ENCODE data around the gene USP4. TPM values are rescaled to one million over a fixed set of nuclear protein-coding genes. Genes with fewer than 3 reads are reported as not detected.

The USP4 gene
- total RNA-seq, 1 experiment from 2014 or later = 37.8 TPM

DNA sequence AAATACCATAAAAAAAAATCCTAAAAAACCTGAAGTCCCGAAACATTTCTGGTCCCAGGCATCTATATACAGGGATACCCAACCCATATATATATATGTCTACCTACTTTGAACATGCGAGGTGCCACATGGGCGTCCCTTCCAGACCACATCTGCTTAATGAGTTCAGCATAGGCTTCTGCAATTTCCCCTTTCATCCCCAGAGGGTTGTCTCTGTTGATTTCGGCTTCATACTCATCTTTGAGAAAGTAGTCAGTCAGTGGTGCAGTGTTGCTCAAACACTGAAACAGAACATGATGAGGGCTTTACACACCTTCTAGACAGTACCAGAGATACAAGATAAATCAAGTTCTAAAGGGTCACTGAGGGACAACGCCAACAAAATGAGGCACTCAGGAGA lies 34.2 kb downstream of the USP4 start:
- POLR2A ChIA-PET = no interaction called here
- Mint-ChIP-seq H3K4me3 (ENCODE audit: unreplicated experiment) (no peak overlapping the region), H3K36me3 (ENCODE audit: insufficient read depth, unreplicated experiment) (peaks cover 53% of the 10 kb centered on the region), H3K27ac (ENCODE audit: unreplicated experiment) (no peak overlapping the region), H3K27me3 (ENCODE audit: insufficient read depth, unreplicated experiment) (no peaks in the 10 kb centered on the region), H3K4me1 (ENCODE audit: low read depth, unreplicated experiment) (no peaks in the 10 kb centered on the region), H3K9me3 (ENCODE audit: unreplicated experiment) (no peaks in the 10 kb centered on the region)
- Histone ChIP-seq H3K4me1 (no peaks in the 10 kb centered on the region), H3K27me3 (replicated peaks; ENCODE audit: control insufficient read depth, insufficient read depth, low read length) (no peaks in the 10 kb centered on the region), H3K4me3 (ENCODE audit: low read depth, low read length) (no peak overlapping the region), H3K36me3 (ENCODE audit: control insufficient read depth, insufficient read depth, low read length) (peaks cover under 1% of the 10 kb centered on the region; the same call in 1 of the 2 replicates), H3K9me3 (no peaks in the 10 kb centered on the region)
- BruUV-seq (replicated peaks) = no TSS peak
- intact Hi-C loops (cut with micrococcal nuclease; ENCODE audit: unreplicated experiment) = no loop called here
- CTCF ChIA-PET = no interaction called here
- TF ChIP-seq, protein P1, sequence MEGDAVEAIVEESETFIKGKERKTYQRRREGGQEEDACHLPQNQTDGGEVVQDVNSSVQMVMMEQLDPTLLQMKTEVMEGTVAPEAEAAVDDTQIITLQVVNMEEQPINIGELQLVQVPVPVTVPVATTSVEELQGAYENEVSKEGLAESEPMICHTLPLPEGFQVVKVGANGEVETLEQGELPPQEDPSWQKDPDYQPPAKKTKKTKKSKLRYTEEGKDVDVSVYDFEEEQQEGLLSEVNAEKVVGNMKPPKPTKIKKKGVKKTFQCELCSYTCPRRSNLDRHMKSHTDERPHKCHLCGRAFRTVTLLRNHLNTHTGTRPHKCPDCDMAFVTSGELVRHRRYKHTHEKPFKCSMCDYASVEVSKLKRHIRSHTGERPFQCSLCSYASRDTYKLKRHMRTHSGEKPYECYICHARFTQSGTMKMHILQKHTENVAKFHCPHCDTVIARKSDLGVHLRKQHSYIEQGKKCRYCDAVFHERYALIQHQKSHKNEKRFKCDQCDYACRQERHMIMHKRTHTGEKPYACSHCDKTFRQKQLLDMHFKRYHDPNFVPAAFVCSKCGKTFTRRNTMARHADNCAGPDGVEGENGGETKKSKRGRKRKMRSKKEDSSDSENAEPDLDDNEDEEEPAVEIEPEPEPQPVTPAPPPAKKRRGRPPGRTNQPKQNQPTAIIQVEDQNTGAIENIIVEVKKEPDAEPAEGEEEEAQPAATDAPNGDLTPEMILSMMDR (IDR thresholded peaks at IDR 0.05; ENCODE audit: insufficient read depth in 1 of 2, low read depth in 1 of 2, low read length in 1 of 2, severe bottlenecking in 1 of 2, unreplicated experiment in 1 of 2) = no peak
- DNase-seq = no peak

DNA sequence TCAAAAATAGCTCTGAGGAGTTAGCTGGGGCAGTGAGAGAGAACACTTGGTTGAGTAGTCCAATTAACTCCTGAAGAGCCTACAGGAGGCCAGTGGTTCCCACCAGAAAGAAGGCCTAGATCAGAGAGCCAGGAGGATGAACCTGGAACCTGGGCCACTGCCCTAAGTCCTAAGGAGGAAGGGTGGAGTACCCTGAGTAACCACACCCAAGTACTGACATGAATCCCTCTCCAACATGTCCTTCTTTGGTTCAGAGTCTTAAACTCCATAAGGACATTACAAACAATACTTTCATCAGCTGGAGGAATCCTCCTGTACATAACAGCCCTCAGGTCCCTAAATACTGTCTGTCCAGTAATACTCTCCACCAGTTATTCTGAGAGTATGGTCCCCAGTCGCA lies 37.2 kb downstream of the USP4 start:
- Mint-ChIP-seq H3K36me3 (ENCODE audit: insufficient read depth, unreplicated experiment) (peaks cover 65% of the 10 kb centered on the region), H3K27me3 (ENCODE audit: insufficient read depth, unreplicated experiment) (no peaks in the 10 kb centered on the region)

GRCh38 chr3:49300595-49300994 lies 39.3 kb downstream of the USP4 start:
- Mint-ChIP-seq H3K9me3 (ENCODE audit: unreplicated experiment) (no peaks in the 10 kb centered on the region), H3K27me3 (ENCODE audit: insufficient read depth, unreplicated experiment) (no peaks in the 10 kb centered on the region), H3K4me3 (ENCODE audit: unreplicated experiment) (no peak overlapping the region), H3K27ac (ENCODE audit: unreplicated experiment) (no peak overlapping the region), H3K36me3 (ENCODE audit: insufficient read depth, unreplicated experiment) (peaks cover 67% of the 10 kb centered on the region), H3K4me1 (ENCODE audit: low read depth, unreplicated experiment) (no peaks in the 10 kb centered on the region)
- TF ChIP-seq, protein P1 (IDR thresholded peaks at IDR 0.05; ENCODE audit: insufficient read depth in 1 of 2, low read depth in 1 of 2, low read length in 1 of 2, severe bottlenecking in 1 of 2, unreplicated experiment in 1 of 2) = no peak
- ChIA-PET CTCF (no interaction called here), POLR2A (no interaction called here)
- H3K4me3 ChIP-seq (ENCODE audit: low read depth, low read length) = no peak overlapping the region
- intact Hi-C loops (cut with micrococcal nuclease; ENCODE audit: unreplicated experiment) = no loop called here
- peaks cover 4% of the 10 kb centered on the region for H3K36me3 ChIP-seq (ENCODE audit: control insufficient read depth, insufficient read depth, low read length)
- H3K9me3 ChIP-seq = no peaks in the 10 kb centered on the region
- no TSS peak for BruUV-seq (replicated peaks)
- H3K4me1 ChIP-seq = no peaks in the 10 kb centered on the region
- DNase-seq = no peak
- no peaks in the 10 kb centered on the region for H3K27me3 ChIP-seq (replicated peaks; ENCODE audit: control insufficient read depth, insufficient read depth, low read length)

More for the DNA sequence above, 37.2 kb downstream of the USP4 start:
- POLR2A ChIA-PET = interaction anchor here (0.8 kb wide), 1 partner anchor 38 kb away, joined by 3 read pairs; no protein-coding TSS in a partner anchor
- Histone ChIP-seq H3K36me3 (ENCODE audit: control insufficient read depth, insufficient read depth, low read length) (peaks cover 2% of the 10 kb centered on the region), H3K27me3 (replicated peaks; ENCODE audit: control insufficient read depth, insufficient read depth, low read length) (no peaks in the 10 kb centered on the region), H3K4me1 (no peaks in the 10 kb centered on the region), H3K9me3 (no peaks in the 10 kb centered on the region), H3K4me3 (ENCODE audit: low read depth, low read length) (no peak overlapping the region)
- no peak overlapping the region for H3K4me3 Mint-ChIP-seq (ENCODE audit: unreplicated experiment)
- H3K4me1 Mint-ChIP-seq (ENCODE audit: low read depth, unreplicated experiment) = no peaks in the 10 kb centered on the region
- no peaks in the 10 kb centered on the region for H3K9me3 Mint-ChIP-seq (ENCODE audit: unreplicated experiment)
- no TSS peak for BruUV-seq (replicated peaks)
- DNase-seq = no peak
- intact Hi-C loops (cut with micrococcal nuclease; ENCODE audit: unreplicated experiment) = no loop called here
- CTCF ChIA-PET = interaction anchor here (0.6 kb wide), 1 partner anchor 106 kb away, joined by 4 read pairs; no protein-coding TSS in a partner anchor
- no peak overlapping the region for H3K27ac Mint-ChIP-seq (ENCODE audit: unreplicated experiment)
- TF ChIP-seq, protein P1 (IDR thresholded peaks at IDR 0.05; ENCODE audit: insufficient read depth in 1 of 2, low read depth in 1 of 2, low read length in 1 of 2, severe bottlenecking in 1 of 2, unreplicated experiment in 1 of 2) = no peak
